ENCODE measurements around the gene TRIM40.

GRCh38 chr6:30102414-30102969 is 33.4 kb upstream of the TRIM40 start:
- TF ChIP-seq ZNF792 (CRISPR knock-in tag; IDR thresholded peaks at IDR 0.05) (no peak), CTCF (CRISPR knock-in tag; IDR thresholded peaks at IDR 0.05) (no peak), PBX2 (CRISPR knock-in tag; IDR thresholded peaks at IDR 0.05) (no peak), CBX2 (IDR thresholded peaks at IDR 0.05; ENCODE audit: low read depth, low read length) (no peak), CBX2 (CRISPR knock-in tag; IDR thresholded peaks at IDR 0.05; ENCODE audit: low read depth) (no peak), ZNF614 (CRISPR knock-in tag; IDR thresholded peaks at IDR 0.05; ENCODE audit: borderline replicate concordance) (no peak), TRIM24 (CRISPR knock-in tag; IDR thresholded peaks at IDR 0.05) (no peak), ZBTB14 (CRISPR knock-in tag; IDR thresholded peaks at IDR 0.05) (no peak), ZBTB1 (CRISPR knock-in tag; IDR thresholded peaks at IDR 0.05; ENCODE audit: borderline replicate concordance) (no peak), ZNF629 (CRISPR knock-in tag; conservative IDR thresholded peaks at IDR 0.05) (no peak), SUZ12 (IDR thresholded peaks at IDR 0.05; ENCODE audit: low read depth, low read length) (no peak)

Measured in HepG2 (cell line).